Measurements from ENCODE around the gene HMGCLL1.

The HMGCLL1 gene

GRCh38 chr6:55443238-55444134, 135.5 kb downstream of the HMGCLL1 start:
- DNase-seq, result no peak

DNA sequence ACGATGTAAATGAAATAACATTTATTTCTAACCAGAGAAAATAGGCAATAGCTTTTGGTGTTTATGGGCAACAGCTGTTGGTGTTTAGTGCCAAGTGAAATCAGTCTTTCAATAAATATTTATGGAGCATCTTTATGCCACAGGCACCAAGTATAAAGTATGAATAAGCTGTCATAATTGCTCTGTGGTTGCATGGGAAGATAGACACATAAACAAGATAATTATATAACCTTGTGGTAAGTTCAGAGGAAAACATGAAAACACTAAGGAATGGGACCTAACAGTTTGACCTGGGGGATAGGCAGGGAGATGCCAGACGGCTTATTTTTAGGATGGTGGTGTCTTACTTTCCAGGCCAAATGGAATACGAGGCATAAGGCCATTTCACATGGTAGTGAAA, 140.8 kb downstream of the HMGCLL1 start:
- DNase-seq, result no peak

DNA sequence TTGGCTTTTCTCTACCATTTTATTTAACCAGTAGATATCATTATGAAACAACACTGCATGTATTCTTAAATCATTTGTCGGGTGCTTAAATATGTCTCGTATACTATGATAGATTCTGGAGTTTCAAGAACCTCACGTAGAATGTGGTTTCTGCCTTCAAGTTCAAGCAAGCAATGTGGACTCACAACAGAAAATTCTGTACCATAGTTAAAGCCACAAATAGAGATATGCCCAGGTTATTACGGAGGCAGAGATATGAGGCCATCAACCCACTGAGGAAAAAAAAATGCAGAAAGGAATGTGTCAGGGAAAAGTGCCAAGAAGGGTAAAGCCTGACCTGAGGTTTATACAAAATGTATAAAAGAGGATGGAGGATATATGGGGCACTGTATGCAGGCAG, 141.9 kb downstream of the HMGCLL1 start:
- peak; percentile 12 for DNase-seq

GRCh38 chr6:55433446-55434130, 145.4 kb downstream of the HMGCLL1 start:
- DNase-seq, result peak; percentile 89

- no peak for DNase-seq
Measured at GRCh38 chr6:55423933-55424332, 155.1 kb downstream of the HMGCLL1 start.

DNA sequence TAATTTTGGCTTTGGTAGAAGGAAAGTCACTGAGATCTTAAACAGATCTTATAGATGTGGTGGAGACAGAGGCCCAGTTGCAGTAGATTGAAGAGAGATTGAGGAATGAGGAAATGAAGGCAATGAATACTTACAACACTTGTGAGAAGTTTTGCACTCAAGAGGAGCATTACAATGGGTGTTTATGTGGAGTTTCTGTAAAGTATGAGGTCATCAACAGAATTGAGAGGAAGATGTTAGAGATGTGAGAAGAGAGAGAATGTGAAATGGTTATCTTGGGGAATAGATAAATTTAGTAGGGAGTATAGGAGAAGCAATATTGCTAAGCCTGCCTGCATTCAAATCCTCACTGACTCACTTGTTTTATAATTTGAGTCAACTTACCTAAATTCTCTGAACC, 168.3 kb downstream of the HMGCLL1 start:
- DNase-seq, result no peak

DNA sequence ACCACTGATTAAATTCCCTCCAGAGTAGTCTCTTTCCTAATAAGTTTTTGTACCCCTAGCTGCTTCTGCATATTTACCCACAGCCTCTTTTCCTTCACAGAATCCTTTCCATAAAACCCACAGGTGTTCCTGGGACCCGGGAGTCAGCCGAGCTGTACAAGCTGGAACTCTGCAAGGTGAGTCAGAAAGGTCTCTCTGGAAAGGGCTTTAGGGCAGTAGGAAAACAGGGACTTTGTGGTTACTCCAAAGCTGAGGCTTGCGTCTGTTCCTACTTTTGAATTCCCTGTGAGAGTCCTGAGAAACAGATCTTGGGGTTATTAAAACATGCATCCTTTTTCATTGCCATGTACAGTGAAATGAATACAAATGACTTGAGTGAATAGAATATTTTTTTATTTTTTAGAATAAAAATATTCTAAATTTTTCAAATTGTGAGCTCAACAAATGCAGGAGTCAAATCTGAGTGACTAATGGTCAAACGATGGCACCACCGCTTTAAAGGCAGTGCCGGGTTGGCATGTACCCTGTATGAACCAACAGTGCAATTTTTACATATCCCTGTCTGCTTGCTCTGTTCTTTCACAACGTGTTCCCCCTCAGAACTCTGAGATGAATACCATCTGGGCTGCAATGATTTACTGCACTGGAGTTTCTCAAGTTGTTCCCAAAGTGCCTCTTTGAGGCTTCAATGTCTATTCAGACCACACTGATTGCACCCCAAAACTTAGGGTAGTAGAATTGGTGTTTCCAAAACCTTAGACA, 173.3 kb downstream of the HMGCLL1 start:
- peak; percentile 5 for DNase-seq

- peak; percentile 24 for DNase-seq
Measured at GRCh38 chr6:55399351-55399750, 179.6 kb downstream of the HMGCLL1 start.

GRCh38 chr6:55397986-55398385, 181.0 kb downstream of the HMGCLL1 start:
- no peak for DNase-seq

- no peak for DNase-seq
Measured at GRCh38 chr6:55395871-55396270, 183.1 kb downstream of the HMGCLL1 start.

DNA sequence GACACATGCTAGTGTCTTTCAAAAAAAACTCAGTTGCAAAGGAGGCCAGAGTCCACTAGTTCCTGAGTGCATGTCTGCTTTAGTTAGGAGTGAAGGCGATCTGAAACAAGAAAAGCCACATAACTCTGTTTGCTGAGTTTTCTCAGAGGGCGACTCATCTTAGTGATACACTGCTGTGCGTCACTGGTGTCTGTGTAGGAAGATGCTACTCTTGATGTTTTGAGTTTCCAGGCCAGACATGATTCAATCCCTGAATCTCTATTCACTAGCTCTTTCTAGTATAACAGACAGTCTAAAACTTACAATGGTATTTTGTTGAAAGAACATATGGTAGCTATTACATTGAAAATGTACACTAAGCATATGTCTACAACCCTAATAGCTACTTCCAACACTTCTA, 190.8 kb downstream of the HMGCLL1 start:
- DNase-seq, result peak; percentile 31
